Neural cell (in vitro differentiated cells): ENCODE results near the gene PLIN4. TPM values are rescaled to one million over a fixed set of nuclear protein-coding genes. Genes with fewer than 3 reads are reported as not detected.
A peak's percentile ranks its signal among the peaks of the same experiment; 100 is the strongest.

Source experiments
- H2AFZ ChIP-seq: fragments of 200-600, 300-800 bp; sonication (generic), shearing (Covaris generic); 2 replicates; pipeline ENCODE4 v1.6.0; 2014; ENCODE audit warnings: low read depth, mild to moderate bottlenecking, antibody characterized with exemption, low read length, moderate library complexity
- H3F3A ChIP-seq: fragments of 200-600 bp; shearing (Covaris generic); 2 replicates; pipeline ENCODE4 v1.6.1; 2016; ENCODE audit warnings: mild to moderate bottlenecking, moderate library complexity, mixed read lengths, antibody characterized with exemption, low read length; ENCODE audit not compliant: insufficient read depth, poor library complexity, severe bottlenecking
- H3K27ac ChIP-seq: fragments of 200-600, 300-800 bp; sonication (generic), shearing (Covaris generic); 2 replicates; pipeline ENCODE4 v1.5.1; 2014; ENCODE audit warnings: mild to moderate bottlenecking, low read length, moderate library complexity
- H3K27me3 ChIP-seq: fragments of 300-800, 200-600 bp; sonication (generic), shearing (Covaris generic); 2 replicates; pipeline ENCODE4 v1.6.0; 2014; ENCODE audit warnings: mild to moderate bottlenecking, low read depth, low read length, moderate library complexity; ENCODE audit not compliant: insufficient read depth
- H3K36me3 ChIP-seq: fragments of 300-800, 200-600 bp; sonication (generic), shearing (Covaris generic); 2 replicates; pipeline ENCODE4 v1.5.1; 2014; ENCODE audit warnings: mild to moderate bottlenecking, antibody characterized with exemption, low read length, moderate library complexity; ENCODE audit not compliant: insufficient read depth
- H3K4me2 ChIP-seq: fragments of 300-800, 200-600 bp; sonication (generic), shearing (Covaris generic); 2 replicates; pipeline ENCODE4 v1.6.0; 2014; ENCODE audit warnings: mild to moderate bottlenecking, low read length
- H3K4me3 ChIP-seq: fragments of 300-800, 200-600 bp; sonication (generic), shearing (Covaris generic); 2 replicates; pipeline ENCODE4 v1.5.1; 2014; ENCODE audit warnings: mild to moderate bottlenecking, low read length, moderate library complexity
- H3K79me2 ChIP-seq: fragments of 200-600 bp; shearing (Covaris generic); replicated peaks from 2 replicates; pipeline ENCODE4 v1.6.0; 2014; ENCODE audit warnings: mild to moderate bottlenecking, low read length, moderate library complexity; ENCODE audit not compliant: insufficient read depth
- H3K9ac ChIP-seq: fragments of 300-800, 200-600 bp; sonication (generic), shearing (Covaris generic); 2 replicates; pipeline ENCODE4 v1.6.1; 2016; ENCODE audit warnings: mild to moderate bottlenecking, low read length, mixed read lengths
- H3K9me2 ChIP-seq: fragments of 200-600 bp; shearing (Covaris generic); 2 replicates; pipeline ENCODE4 v1.6.1; 2016; ENCODE audit warnings: mild to moderate bottlenecking, low read length, mixed read lengths; ENCODE audit not compliant: insufficient read depth
- H3K9me3 ChIP-seq: fragments of 200-600, 300-800 bp; sonication (generic), shearing (Covaris generic); 2 replicates; pipeline ENCODE4 v1.6.1; 2016; ENCODE audit warnings: mild to moderate bottlenecking, mixed run types, low read length, moderate library complexity, mixed read lengths
- H4K20me1 ChIP-seq: fragments of 200-600 bp; shearing (Covaris generic); 2 replicates; pipeline ENCODE4 v1.6.1; 2016; ENCODE audit warnings: mild to moderate bottlenecking, mixed run types; ENCODE audit not compliant: insufficient read depth
- EP300 ChIP-seq: fragments of 450-650 bp; conservative IDR thresholded peaks from 2 replicates; pipeline ENCODE4 v1.6.1; 2014; ENCODE audit warnings: antibody characterized with exemption, mild to moderate bottlenecking, moderate library complexity; ENCODE audit not compliant: poor library complexity, severe bottlenecking
- EZH2 ChIP-seq: fragments of 200-600, 300-800 bp; shearing (Covaris generic), sonication (generic); IDR thresholded peaks from 2 replicates; pipeline ENCODE4 v1.6.1; 2014; ENCODE audit warnings: antibody characterized with exemption, low read length, borderline replicate concordance, mild to moderate bottlenecking; ENCODE audit not compliant: insufficient read depth, poor library complexity, severe bottlenecking
- MXI1 ChIP-seq: fragments of 450-650 bp; conservative IDR thresholded peaks from 2 replicates; pipeline ENCODE4 v1.6.1; 2014; ENCODE audit warnings: antibody characterized with exemption, mild to moderate bottlenecking; ENCODE audit not compliant: poor library complexity, severe bottlenecking
- POLR2AphosphoS5 ChIP-seq: IDR thresholded peaks from 2 replicates; pipeline ENCODE4 v1.6.1; 2012
- RAD21 ChIP-seq: fragments of 450-650 bp; conservative IDR thresholded peaks from 2 replicates; pipeline ENCODE4 v1.6.1; 2014; ENCODE audit warnings: antibody characterized with exemption, mild to moderate bottlenecking, moderate library complexity
- SMC3 ChIP-seq: fragments of 450-650 bp; conservative IDR thresholded peaks from 2 replicates; pipeline ENCODE4 v1.6.1; 2014; ENCODE audit warnings: antibody characterized with exemption, mild to moderate bottlenecking, moderate library complexity; ENCODE audit not compliant: poor library complexity
- TAF1 ChIP-seq: IDR thresholded peaks from 2 replicates; pipeline ENCODE4 v1.6.1; 2012; ENCODE audit warnings: low read depth
- polyA plus RNA-seq: library from polyadenylated mRNA; depleted of rRNA; stranded (reverse); fragments of >200 nt; gene quantifications from 2 replicates; pipeline ENCODE4 v1.2.3, GENCODE V29; 2014
- TF ChIP-seq, protein P1 (sequence below): fragments of 450-650 bp; IDR thresholded peaks from 2 replicates; pipeline ENCODE4 v1.5.1; 2014; ENCODE audit warnings: antibody characterized with exemption, mild to moderate bottlenecking, moderate library complexity; ENCODE audit not compliant: poor library complexity, severe bottlenecking
- TF ChIP-seq, protein P2 (sequence below): IDR thresholded peaks from 2 replicates; pipeline ENCODE4 v1.6.1; 2012; ENCODE audit warnings: borderline replicate concordance

The PLIN4 gene
- polyA plus RNA-seq, 1 donor from 2014 or later, result not detected

GRCh38 chr19:4523306-4524110, 5.2 kb upstream of the PLIN4 start:
- no peak overlapping the region for H3K9ac ChIP-seq
- H3K27ac ChIP-seq, result no peak overlapping the region
- no peaks in the 10 kb centered on the region for H3K36me3 ChIP-seq
- no peaks in the 10 kb centered on the region for H3K27me3 ChIP-seq
- H2AFZ ChIP-seq, result no peak overlapping the region
- H3K9me2 ChIP-seq, result no peaks in the 10 kb centered on the region
- no peaks in the 10 kb centered on the region for H3F3A ChIP-seq
- no peaks in the 10 kb centered on the region for H3K79me2 ChIP-seq
- H4K20me1 ChIP-seq, result no peaks in the 10 kb centered on the region
- H3K4me2 ChIP-seq, result no peak overlapping the region
- TF ChIP-seq, protein P1, sequence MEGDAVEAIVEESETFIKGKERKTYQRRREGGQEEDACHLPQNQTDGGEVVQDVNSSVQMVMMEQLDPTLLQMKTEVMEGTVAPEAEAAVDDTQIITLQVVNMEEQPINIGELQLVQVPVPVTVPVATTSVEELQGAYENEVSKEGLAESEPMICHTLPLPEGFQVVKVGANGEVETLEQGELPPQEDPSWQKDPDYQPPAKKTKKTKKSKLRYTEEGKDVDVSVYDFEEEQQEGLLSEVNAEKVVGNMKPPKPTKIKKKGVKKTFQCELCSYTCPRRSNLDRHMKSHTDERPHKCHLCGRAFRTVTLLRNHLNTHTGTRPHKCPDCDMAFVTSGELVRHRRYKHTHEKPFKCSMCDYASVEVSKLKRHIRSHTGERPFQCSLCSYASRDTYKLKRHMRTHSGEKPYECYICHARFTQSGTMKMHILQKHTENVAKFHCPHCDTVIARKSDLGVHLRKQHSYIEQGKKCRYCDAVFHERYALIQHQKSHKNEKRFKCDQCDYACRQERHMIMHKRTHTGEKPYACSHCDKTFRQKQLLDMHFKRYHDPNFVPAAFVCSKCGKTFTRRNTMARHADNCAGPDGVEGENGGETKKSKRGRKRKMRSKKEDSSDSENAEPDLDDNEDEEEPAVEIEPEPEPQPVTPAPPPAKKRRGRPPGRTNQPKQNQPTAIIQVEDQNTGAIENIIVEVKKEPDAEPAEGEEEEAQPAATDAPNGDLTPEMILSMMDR, result peak; percentile 33
- no peak for TF ChIP-seq EP300
- H3K4me3 ChIP-seq, result no peak overlapping the region
- no peaks in the 10 kb centered on the region for H3K9me3 ChIP-seq

DNA sequence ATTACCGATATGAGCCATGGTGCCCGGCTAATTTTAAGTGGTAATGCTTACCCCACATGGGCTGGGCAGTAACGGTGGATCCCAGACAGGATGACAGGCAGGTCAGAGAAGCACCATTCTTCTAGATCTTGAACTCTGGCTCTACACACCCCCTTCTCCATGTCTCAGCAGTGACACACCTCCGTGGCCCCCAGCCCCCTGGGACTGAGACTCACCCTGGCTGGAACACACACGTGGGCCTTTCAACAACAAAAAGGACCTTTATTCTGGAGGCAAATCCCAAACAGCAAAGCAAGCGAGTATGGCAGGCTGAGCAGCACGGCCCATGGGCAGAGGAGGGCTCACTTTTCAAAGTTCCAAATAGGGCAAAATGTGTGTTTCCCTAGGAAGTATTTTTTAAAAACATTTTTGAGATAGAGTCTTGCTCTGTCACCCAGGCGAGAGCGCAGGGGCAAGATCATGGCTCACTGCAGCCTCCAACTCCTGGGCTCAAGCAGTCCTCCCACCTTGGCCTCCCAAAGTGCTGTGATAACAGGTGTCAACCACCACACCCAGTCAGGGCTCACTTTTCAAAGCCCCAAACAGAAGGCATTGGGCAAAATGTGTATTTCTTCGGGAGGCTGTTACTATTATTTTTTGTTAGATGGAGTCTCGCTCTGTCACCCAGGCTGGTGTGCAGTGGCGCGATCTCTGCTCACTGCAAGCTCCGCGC, 4.2 kb upstream of the PLIN4 start:
- no peaks in the 10 kb centered on the region for H3K27me3 ChIP-seq
- no peak overlapping the region for H3K9ac ChIP-seq
- H3K79me2 ChIP-seq, result no peaks in the 10 kb centered on the region
- H3K36me3 ChIP-seq, result no peaks in the 10 kb centered on the region
- no peak for TF ChIP-seq EP300
- TF ChIP-seq SMC3, result no peak
- TF ChIP-seq, protein P2, sequence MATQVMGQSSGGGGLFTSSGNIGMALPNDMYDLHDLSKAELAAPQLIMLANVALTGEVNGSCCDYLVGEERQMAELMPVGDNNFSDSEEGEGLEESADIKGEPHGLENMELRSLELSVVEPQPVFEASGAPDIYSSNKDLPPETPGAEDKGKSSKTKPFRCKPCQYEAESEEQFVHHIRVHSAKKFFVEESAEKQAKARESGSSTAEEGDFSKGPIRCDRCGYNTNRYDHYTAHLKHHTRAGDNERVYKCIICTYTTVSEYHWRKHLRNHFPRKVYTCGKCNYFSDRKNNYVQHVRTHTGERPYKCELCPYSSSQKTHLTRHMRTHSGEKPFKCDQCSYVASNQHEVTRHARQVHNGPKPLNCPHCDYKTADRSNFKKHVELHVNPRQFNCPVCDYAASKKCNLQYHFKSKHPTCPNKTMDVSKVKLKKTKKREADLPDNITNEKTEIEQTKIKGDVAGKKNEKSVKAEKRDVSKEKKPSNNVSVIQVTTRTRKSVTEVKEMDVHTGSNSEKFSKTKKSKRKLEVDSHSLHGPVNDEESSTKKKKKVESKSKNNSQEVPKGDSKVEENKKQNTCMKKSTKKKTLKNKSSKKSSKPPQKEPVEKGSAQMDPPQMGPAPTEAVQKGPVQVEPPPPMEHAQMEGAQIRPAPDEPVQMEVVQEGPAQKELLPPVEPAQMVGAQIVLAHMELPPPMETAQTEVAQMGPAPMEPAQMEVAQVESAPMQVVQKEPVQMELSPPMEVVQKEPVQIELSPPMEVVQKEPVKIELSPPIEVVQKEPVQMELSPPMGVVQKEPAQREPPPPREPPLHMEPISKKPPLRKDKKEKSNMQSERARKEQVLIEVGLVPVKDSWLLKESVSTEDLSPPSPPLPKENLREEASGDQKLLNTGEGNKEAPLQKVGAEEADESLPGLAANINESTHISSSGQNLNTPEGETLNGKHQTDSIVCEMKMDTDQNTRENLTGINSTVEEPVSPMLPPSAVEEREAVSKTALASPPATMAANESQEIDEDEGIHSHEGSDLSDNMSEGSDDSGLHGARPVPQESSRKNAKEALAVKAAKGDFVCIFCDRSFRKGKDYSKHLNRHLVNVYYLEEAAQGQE, result no peak
- no peak for TF ChIP-seq RAD21
- TF ChIP-seq, protein P1, result no peak
- no peak for TF ChIP-seq TAF1
- TF ChIP-seq POLR2AphosphoS5, result no peak
- no peak for TF ChIP-seq EZH2
- no peak for TF ChIP-seq MXI1
- H3K4me2 ChIP-seq, result no peak overlapping the region
- H2AFZ ChIP-seq, result no peak overlapping the region
- no peaks in the 10 kb centered on the region for H4K20me1 ChIP-seq
- no peaks in the 10 kb centered on the region for H3K9me3 ChIP-seq
- H3F3A ChIP-seq, result no peaks in the 10 kb centered on the region
- no peak overlapping the region for H3K4me3 ChIP-seq
- no peaks in the 10 kb centered on the region for H3K9me2 ChIP-seq
- no peak overlapping the region for H3K27ac ChIP-seq
